Endothelial cell of umbilical vein (primary cell): ENCODE measurements around the gene ARRB1.

Experiments
- CTCF ChIP-seq, 2 donors: IDR thresholded peaks; 1 replicate in 1 of 2; 2 replicates in 1 of 2; pipeline ENCODE4 v1.5.1; 2011; ENCODE audit warnings: low read length in 2 of 2, mild to moderate bottlenecking in 2 of 2, moderate library complexity in 2 of 2, control low read depth in 1 of 2, inconsistent platforms in 1 of 2, low read depth in 1 of 2; ENCODE audit not compliant: insufficient read depth in 1 of 2; ENCODE audit errors: extremely low read depth in 1 of 2
- GATA2 ChIP-seq: IDR thresholded peaks from 2 replicates; pipeline ENCODE4 v1.7.0; 2011; ENCODE audit warnings: low read depth, mild to moderate bottlenecking, moderate library complexity, mixed read lengths, low read length; ENCODE audit not compliant: insufficient read length, insufficient read depth
- MYC ChIP-seq: IDR thresholded peaks from one replicate; pipeline ENCODE4 v1.6.1; 2011; ENCODE audit warnings: mild to moderate bottlenecking, low read depth, low read length
- POLR2A ChIP-seq: IDR thresholded peaks from 2 replicates; pipeline ENCODE4 v1.6.1; 2012; ENCODE audit warnings: low read depth, mild to moderate bottlenecking, control low read depth, low read length

- TF ChIP-seq GATA2 (no peak), CTCF (IDR thresholded peaks at IDR 0.05; ENCODE audit: extremely low read depth in 1 of 2, insufficient read depth in 1 of 2, low read depth in 1 of 2, low read length in 2 of 2) (no peak), MYC (no peak), POLR2A (no peak)
Measured at GRCh38 chr11:75279273-75279672, 72.2 kb downstream of the ARRB1 start.
